Activated CD4-positive, alpha-beta T cell treated with anti-CD3 and anti-CD28 coated beads, Interleukin-2, amount 50 U/mL, for 4 hours (primary cell): ENCODE data around the gene NSUN7.
"Not testable (repeated sequence)": the region's sequence is repeated elsewhere in the genome, so short reads cannot be mapped to it uniquely, and the experiment has no call there.

Source experiments
- DNase-seq, 2 experiments: peaks; one replicate each; pipeline ENCODE4 v3.0.0-alpha.2; 2020

The NSUN7 gene, protein sequence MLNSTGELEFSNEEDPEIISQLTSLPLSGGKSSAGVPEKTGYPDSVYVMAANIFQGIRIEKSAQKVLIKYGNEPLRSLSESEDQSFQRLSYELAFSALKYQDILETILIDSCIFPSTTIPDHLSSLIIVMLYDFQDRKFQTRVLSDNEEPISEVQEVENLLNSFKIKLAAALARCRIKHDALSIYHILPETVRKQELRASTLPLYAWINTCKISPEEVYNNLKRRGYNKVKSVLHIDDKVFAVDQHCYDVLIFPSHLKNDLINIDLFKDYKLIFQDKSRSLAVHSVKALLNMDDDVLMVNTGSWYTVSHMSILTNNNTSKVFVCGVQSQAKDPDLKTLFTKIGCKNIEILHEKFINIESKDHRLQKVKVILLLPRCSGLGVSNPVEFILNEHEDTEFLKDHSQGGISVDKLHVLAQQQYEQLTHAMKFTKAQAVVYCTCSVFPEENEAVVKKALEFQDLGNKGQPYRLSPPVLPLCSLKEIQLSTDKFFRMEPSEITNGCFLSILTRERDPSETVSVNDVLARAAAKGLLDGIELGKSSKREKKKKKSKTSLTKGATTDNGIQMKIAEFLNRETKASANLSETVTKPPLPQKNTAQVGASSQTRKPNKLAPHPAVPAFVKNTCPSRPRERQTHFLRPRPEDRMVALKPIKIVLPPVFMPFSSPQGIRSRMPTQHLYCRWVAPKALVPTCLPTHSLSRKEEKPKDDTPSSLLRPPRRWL

DNA sequence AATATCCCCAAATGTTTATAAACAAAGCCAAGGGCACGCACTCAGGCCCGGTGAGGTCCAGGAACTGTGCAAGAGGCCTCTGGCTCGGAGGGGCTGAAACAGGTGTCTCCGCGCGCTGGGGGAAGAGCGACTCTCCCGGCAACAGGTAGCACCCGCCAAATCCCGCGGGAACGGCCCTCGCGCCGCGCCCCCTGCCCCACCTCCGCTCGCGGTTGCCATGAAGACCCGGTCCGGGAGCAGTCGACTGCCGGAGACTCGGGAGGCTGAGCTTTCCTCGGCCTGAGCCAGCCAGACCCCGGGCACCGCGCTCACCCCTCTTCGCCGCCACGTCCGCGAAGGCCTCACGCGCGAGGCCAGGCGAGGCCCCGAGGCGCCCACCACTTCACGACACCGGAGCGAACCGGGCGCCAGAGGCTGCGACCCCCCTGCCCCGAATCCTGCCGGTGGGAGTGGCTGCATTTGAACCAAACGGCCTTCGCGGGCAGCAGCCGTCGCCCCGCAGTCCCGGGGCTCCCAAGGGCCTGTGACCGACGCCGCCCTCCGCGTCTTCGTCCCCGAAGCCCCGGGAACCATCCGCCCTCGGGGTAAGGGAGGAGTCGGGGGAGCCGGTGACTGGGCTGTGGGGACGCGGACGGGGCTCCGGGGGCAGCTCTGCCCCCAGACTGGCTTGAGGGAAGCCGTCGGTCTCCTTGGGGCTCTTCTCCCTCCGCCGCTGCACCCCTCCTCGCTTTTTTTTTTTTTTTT, at the start of gene NSUN7:
Gene NSUN7, plus strand, starts transcription at position 239 of the 744 bp plus-strand sequence. CDS start 739 bp downstream, outside the sequence.
- DNase-seq: no peak

DNA sequence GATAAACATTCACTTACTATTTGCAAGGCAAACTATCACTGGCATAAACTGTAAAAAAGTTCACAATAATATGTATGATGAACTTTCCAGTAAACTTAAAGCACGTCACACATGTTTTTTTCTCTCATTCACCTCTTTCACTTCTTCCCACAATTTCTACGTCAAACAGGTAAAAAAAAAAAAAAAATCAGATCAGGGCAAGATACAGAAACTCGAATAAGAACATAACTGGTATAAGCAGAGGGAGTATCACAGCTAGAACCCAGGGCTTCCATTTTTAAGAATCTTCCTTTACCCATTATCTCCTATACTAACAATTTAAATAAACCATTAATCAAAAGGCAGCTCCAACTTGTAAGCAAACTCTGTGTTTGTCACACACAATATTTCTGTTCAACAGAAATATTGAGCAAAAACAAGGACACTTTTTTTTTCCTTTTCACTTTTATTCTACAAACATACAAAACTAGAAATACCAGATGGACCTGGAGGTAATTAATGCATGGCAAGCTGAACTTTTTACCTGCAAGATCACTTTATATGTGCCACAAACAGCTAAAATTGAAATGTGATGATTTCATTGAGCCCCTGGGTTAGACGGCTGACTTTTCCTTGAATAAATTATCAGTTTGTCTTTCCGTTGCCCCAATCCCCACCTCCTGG, 47.5 kb upstream of the NSUN7 start:
- DNase-seq: no peak

DNA sequence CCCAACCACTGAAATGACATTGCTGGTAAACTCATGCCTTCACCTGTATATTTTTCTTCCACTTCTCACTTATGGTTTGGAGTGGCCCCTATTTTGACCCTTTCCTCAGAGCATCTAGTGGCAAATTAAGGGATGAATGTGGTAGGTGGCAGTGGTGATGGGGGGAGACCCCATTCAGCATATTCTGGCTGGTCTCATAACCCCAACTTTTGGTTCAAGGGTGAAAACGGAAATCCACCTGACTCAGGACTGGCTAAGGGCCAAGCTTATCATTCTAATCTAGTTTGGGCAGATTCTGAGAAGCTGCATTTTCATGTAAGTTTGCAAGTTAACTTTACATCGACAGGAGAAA, 47.0 kb upstream of the NSUN7 start:
- DNase-seq: no peak

DNA sequence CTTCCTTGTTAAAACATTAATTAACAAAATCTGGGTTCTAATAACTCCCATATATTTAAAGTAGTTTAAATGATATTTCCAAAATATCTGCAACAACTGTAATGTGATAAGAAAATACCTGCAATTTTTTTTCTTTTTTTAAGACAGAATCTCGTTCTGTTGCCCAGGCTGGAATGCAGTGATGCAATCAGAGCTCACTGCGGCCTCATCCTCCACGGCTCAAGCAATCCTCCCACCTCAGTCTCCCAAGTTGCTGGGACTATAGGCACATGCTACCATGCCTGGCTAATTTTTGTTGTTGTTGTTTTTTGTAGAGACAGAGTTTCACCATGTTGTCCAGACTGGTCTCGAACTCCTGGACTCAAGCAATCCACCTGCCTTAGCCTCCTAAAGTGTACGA, 45.7 kb upstream of the NSUN7 start:
- DNase-seq: no peak

DNA sequence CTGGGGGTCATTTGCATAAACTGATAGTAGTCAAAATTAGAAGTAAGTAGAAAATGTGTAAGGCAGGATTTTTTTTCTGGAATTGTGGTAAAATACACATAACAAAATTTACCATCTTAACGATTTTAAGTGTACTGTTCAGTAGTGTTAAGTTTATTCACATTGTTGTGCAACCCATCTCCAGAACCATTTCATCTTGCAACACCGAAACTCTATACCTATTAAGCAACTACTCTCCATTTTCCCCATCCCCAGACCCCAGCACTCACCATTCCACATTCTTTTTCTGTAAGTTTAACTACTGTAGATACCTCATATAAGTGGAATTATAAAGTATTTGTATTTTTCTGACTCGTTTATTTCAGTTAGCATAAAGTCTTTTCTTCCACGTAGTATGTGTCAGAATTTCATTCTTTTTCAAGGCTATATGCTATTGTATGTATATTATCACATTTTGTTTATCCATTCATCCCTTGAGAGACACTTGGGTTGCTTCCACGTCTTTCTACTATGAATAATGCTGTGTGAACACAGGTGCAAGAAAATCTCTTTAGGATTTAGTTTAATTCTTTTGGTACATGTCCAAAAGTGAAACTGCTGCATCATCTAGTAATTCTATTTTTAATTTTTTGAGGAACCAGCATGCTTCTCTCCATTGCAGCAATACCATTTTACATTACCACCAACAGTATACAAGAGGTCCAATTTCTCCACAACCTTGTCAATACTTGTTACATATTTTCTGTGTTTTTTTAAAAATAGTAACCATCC, 39.1 kb upstream of the NSUN7 start:
- DNase-seq: no peak

DNA sequence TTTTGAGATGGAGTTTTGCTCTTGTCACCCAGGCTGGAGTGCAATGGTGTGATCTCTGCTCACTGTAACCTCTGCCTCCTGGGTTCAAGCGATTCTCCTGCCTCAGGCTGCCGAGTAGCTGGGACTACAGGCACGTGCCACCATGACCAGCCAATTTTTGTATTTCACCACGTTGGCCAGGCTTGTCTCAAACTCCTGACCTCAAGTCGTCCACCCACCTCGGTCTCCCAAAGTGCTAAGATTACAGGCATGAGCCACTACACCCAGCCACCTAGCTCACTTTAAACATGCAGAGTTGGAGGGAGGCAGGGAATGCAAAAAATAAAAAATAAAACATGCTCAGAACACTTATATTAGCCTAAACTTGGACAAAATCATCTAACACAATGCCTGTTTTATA, 36.8 kb upstream of the NSUN7 start:
- DNase-seq: not testable (repeated sequence)

DNA sequence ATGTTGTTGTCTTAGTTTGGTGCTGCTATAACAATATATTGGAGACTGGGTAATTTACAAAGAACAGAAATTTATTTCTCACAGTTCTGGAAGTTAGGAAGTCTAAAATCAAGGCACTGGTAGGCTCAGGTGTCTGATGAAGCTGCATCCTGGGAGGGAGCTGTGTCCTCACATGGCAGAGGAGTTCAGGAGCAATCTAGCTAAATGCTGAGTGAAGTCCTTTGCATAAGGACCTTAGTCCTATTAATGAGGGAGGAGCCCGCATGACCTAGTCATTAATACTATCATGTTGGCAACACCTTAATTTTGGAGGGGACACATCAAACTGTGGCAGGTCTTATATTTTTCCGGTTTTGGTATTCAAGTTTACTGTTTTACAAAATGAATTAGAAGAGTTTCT, 36.0 kb upstream of the NSUN7 start:
- no peak for DNase-seq

DNA sequence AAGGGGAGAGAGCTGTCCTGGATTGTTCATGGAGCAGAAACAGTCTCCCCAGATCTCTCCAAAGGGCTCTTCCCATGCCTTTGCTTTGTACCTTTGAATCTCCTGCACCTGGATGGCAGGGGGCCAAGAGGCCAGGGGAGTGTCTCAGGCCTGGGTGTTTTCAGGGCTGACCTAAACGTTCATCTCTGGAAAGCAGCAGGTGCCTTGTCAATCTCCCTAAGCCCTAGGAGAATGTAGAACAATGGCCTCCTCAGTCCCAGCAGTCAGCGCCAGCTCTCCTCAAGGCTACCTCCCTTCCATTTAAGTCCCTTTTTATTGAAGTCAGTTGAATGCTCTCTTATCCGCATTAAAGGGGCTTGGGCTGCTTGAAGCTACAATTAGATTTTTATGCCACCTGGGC, 31.2 kb upstream of the NSUN7 start:
- no peak for DNase-seq

DNA sequence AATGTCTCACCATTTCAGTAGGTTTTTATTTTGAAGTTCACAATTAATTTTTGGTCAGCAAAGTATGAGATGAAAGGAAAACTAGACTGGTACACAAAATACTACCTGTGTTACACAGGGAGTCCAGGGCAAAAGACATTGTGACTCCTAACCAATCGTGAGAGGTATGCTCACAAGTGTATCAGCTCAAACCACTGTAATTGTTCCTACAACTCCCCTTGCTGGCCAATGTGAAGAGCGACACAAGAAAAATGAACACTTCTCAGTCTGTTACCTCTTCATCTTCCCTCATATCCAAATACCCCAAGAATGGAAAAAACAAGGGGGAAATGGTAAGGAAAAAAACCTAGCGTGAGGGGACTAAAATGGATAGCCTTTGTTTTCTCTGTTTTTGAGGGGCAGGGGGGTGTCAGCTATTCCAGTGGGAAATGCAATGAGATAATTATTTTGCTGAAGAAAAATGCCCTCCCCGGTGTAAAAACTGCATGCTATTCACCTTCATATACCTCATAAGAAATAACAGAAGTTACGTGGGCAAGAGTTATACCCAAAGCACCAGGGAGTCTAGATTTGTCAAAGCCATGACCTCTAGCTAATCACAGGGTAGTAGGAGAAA, 30.6 kb upstream of the NSUN7 start:
- no peak for DNase-seq

DNA sequence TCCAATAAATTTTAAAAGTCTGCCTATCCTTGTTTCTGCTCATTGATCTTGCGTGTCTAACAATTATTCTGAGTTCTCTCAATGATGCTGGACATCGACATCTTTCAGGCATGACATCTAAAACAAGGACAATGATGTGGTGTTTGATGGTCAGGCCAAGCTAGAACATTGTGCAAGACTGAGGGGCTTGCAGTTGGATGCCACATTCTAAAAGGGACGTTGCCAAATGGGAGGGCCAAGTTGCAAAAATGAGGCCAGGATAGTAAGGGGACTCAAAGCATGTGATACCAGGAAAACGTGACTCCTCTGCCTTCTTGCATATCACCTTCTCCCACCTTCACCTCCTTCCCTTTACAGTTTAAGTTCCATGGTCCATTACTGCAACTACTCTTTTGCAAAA, 29.4 kb upstream of the NSUN7 start:
- no peak for DNase-seq

DNA sequence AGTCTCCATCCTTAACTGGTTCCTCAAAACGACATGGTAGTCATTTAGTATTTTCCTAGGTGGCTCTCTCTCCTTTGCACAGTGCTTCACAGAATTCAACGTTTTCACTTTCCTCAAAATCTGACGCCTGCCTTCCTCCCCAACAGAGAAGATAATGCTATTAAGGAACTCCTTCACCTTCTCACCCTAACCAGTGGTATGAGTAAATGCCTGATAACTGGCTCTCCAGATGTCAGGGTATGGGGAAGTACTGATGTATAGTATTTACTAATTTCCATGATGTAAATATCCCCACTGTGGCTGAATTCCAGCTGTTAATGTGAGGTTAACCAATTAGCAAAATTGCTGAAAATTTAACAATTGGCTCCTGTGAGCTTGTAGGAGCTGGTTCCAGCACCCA, 28.8 kb upstream of the NSUN7 start:
- no peak for DNase-seq

DNA sequence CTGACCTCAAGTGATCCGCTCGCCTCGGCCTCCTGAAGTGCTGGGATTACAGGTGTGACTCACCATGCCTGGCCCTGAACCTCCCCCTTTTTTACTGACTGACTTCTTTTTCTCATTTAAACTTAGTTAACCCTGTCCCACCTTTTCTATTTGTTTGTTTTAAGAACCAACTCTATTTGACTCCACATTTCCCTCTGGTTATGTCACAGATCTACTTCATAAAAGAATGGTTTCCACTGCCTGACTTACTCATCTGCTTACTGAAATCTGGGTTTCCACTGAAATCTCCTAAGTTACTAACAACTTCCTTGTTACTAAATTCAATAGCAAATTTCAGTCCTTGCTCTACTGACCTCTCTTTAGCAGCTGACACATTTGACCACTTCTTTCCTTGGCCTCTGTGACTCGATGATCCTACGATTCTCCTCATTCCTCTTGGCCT, 28.0 kb upstream of the NSUN7 start:
- no peak for DNase-seq

DNA sequence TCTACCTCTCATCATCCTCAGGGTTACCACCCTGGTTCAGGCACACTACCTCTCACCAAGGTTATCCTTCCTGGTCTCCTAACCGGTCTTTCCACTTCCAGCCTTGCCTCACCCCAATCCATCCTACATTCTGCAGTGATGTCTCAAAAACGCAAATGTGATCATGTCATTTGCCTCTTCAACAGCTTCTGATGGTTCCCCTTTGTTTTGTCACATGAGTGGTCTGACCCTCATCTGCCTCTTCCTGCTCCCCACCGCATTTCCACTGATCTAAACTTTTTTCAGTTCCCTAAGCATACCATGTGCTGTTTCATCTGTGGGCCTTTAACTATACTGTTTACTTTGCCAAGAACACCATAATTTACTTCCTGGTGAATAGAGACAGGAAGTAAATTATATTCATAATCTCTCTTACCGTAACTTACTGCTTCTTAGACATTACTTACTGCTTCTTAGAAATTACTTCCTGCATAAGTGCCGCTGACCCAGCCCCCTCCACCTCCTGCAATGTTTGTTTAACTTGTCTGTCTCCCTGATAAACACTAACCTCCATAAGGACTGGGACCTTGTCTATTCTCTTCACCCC, 27.1 kb upstream of the NSUN7 start:
- peak in 1 of 2 experiments; percentile 7 for DNase-seq

DNA sequence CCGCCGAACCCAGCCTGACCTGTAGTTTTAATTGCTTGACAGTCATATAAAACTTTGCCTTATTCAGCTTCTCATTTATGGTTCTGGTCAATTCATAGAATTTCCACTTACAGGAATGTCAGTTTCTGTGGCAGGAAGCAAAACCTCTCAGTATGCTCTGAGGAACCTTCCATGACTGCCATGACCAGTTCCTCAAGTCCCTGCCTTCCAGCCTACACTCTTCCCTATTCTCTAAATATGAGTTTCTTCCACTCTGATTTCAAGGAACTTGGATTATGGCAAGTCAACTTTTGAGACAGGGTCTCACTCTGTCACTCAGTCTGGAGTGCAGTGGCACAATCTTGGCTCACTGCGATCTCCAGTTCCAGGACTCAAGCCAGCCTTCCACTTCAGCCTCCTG, 26.0 kb upstream of the NSUN7 start:
- no peak for DNase-seq

DNA sequence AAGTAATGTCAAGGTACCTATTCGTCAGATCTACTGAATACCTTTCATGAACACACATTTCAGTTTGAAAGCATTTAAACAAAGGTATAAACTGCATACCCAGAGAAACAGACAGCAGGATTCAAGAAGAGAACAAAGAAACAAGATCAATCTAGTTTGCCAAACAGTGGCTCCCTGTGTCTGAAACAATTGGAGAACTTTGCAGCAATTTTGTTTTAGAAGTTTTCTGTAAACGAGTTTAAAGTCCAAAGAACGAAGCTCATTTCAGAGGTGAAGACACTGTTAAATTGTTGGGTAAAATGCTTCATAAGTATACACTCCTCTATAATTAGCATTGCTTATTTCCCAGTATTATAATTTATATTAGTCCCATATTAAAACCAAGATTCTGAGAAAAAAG, 21.4 kb upstream of the NSUN7 start:
- DNase-seq: no peak

DNA sequence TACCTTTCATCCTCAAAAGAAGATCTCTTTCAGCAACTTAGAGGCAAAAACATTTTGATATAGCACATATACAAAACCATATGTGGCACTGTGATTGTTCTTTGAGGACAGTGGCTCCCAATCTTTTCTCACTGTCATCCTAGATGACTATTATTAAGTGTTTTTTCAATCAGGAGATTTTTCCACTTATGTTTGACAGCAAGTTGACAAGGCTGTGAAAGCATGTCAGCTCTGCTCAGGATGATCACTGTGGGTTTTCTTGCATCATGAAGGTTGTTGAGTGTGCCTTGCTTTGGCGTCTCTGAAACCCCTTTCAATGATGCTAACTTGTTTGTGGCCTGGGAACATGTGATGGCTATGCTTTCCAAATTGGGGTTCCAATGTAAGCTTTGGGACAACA, 20.2 kb upstream of the NSUN7 start:
- DNase-seq: no peak

DNA sequence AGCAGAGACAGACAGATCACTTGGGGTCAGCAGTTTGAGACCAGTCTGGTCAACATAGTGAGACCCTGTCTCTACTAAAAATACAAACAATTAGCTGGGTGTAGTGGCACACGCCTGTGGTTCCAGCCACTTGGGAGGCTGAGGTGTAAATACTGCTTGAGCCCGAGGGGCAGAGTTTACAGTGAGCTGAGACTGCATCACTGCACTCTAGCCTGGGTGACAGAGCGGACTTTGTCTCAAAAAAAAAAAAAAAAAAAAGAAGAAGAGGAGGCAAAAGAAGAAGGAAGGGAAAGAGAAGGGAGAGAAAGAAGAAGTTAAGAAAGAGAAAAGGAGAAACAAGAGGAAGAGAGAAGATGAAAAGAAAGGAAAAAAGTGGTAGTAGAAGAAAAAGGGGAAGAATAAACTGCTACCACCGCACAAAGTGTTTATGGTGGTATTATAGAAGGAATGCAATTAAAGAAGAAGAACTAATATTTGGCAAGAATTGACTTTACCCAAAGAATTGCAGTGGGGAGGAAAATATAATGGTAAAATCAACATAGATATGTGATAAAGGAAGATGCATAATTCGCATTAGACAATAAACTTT, 19.6 kb upstream of the NSUN7 start:
- no peak for DNase-seq

DNA sequence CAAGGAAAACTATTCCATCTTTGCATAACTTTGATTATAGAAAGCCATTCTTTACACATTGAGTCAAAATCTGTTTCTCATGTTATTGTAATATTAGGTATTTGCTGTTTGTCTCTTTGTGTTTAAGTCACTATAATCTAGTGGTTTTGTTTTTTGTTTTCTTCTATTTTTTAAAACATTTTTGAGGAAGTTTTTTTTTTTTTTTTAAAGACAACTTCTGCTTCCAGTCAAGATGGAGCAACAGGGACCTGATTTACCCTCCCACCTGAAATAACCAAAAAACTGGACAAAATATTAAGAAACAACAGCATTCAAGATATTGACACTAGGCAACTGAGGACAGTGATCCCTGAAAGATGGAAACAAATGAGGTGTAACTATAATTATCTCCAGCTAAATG, 18.4 kb upstream of the NSUN7 start:
- no peak for DNase-seq

DNA sequence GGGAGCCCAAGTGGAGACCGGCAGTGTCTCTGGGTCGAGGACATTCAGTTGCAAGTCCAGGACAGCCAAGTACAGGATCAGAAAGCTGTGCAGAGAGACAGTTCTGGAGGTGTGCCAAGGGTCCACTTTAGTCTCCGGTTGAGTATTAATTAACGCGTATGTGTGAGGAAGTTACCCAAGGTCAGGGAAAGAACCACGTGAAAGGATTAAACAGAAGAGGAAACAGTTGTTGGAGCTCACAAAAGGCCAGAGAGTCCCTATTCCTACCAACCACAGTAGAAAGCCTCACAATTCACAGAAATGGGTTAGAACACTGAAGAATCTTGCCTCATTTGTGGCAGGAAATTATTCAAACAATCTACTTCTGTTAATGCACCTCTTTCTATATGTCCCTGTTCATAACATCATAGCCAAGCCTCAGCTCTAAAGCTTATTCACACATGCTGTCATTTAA, 17.9 kb upstream of the NSUN7 start:
- DNase-seq: no peak

DNA sequence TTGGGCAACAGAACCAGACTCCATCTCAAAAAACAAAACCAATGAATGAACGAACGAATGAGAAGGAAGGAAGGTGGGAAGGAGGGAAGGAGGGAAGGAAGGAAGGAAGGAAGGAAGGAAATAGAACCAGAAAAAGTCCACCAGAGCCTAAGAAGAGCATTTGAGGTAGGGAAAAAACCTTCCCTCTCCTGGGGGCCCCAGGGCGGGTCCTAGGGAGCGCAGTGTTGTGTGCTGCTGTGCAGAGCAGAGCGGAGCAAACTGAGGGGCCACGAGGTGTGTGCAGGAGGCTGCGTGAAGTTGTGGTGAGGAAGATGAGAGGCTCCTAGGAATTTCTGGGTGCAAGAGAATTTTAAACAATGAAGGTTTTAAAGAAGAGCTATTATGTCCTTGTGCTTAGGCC, 16.0 kb upstream of the NSUN7 start:
- no peak for DNase-seq

DNA sequence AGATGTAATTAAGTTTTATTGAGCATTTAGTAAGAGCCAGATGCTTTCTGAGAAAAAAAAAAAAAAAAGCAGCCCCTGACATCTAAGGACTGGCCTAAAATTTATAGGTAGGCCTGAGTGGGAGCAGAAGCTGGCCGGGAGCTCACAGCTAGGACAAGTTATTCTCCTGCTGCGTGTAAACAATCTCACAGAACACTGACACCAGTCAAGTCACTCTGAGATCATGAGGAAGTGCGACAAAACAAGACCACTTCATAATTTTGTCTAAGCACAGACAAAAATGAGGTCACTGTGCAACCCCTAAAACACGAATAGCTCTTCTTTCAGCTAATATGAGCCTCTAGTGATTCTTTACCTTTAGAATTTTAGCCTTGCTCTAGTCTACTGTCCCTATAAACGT, 15.3 kb upstream of the NSUN7 start:
- no peak for DNase-seq
